PC-3 (cell line): ENCODE data around the gene RXRA.

ENCODE experiments used
- EZH2 ChIP-seq: fragments of 300-600 bp; sonication (generic); IDR thresholded peaks from one replicate; pipeline ENCODE4 v1.6.1; 2017; ENCODE audit warnings: antibody characterized with exemption, mild to moderate bottlenecking, low read length; ENCODE audit not compliant: unreplicated experiment
- TF ChIP-seq, protein P1 (sequence below): fragments of 300-600 bp; sonication (generic); conservative IDR thresholded peaks from 2 replicates; pipeline ENCODE4 v1.5.1; 2017; ENCODE audit warnings: antibody characterized with exemption, low read depth, mild to moderate bottlenecking, low read length

GRCh38 chr9:134456756-134457305, 130.6 kb downstream of the RXRA start:
- TF ChIP-seq, protein P1, sequence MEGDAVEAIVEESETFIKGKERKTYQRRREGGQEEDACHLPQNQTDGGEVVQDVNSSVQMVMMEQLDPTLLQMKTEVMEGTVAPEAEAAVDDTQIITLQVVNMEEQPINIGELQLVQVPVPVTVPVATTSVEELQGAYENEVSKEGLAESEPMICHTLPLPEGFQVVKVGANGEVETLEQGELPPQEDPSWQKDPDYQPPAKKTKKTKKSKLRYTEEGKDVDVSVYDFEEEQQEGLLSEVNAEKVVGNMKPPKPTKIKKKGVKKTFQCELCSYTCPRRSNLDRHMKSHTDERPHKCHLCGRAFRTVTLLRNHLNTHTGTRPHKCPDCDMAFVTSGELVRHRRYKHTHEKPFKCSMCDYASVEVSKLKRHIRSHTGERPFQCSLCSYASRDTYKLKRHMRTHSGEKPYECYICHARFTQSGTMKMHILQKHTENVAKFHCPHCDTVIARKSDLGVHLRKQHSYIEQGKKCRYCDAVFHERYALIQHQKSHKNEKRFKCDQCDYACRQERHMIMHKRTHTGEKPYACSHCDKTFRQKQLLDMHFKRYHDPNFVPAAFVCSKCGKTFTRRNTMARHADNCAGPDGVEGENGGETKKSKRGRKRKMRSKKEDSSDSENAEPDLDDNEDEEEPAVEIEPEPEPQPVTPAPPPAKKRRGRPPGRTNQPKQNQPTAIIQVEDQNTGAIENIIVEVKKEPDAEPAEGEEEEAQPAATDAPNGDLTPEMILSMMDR: no peak
- TF ChIP-seq EZH2: no peak
